GM19397 (cell line): ENCODE data around the gene ABCG1.

Experiments
- ATAC-seq: cut with Tn5 transposase; IDR thresholded peaks from one replicate; pipeline ENCODE4 v1.9.1; 2021; ENCODE audit warnings: mild to moderate bottlenecking, moderate library complexity; ENCODE audit not compliant: unreplicated experiment

Gene ABCG1

GRCh38 chr21:42302076-42302650, 83.2 kb downstream of the ABCG1 start:
- no peak for ATAC-seq

- ATAC-seq = no peak
These were observed 83.9 kb downstream of the ABCG1 start for GRCh38 chr21:42302794-42303193.

- ATAC-seq = no peak
These were observed 84.5 kb downstream of the ABCG1 start for GRCh38 chr21:42303443-42303842.

- ATAC-seq = no peak
These were observed 85.9 kb downstream of the ABCG1 start for GRCh38 chr21:42304556-42305454.

- no peak for ATAC-seq
These were observed 86.8 kb downstream of the ABCG1 start for GRCh38 chr21:42305707-42306147.

GRCh38 chr21:42306366-42307035, 87.6 kb downstream of the ABCG1 start:
- ATAC-seq = no peak

GRCh38 chr21:42307106-42307505, 88.2 kb downstream of the ABCG1 start:
- ATAC-seq = no peak

- ATAC-seq = no peak
These were observed 89.4 kb downstream of the ABCG1 start for GRCh38 chr21:42308161-42308913.

GRCh38 chr21:42308914-42309752, 90.2 kb downstream of the ABCG1 start:
- ATAC-seq = no peak

- no peak for ATAC-seq
These were observed 90.8 kb downstream of the ABCG1 start for GRCh38 chr21:42309753-42310213.

GRCh38 chr21:42310411-42311001, 91.6 kb downstream of the ABCG1 start:
- no peak for ATAC-seq

GRCh38 chr21:42311160-42311559, 92.2 kb downstream of the ABCG1 start:
- ATAC-seq = no peak

GRCh38 chr21:42311816-42312625, 93.1 kb downstream of the ABCG1 start:
- ATAC-seq = no peak

- no peak for ATAC-seq
These were observed 93.7 kb downstream of the ABCG1 start for GRCh38 chr21:42312626-42313104.

- ATAC-seq = no peak
These were observed 94.6 kb downstream of the ABCG1 start for GRCh38 chr21:42313501-42313969.

- no peak for ATAC-seq
These were observed 95.8 kb downstream of the ABCG1 start for GRCh38 chr21:42314616-42315295.

- ATAC-seq = no peak
These were observed 96.5 kb downstream of the ABCG1 start, which contains the start of gene TFF3 for GRCh38 chr21:42315296-42315891. Gene TFF3 (minus strand): TSS chr21:42315409. CDS start chr21:42315374, 35 bp downstream.
